Naive B cell (primary cell): ENCODE results near the gene PNLIPRP1. TPM values are rescaled to one million over a fixed set of nuclear protein-coding genes. Genes with fewer than 3 reads are reported as not detected.

Experiments
- ATAC-seq, 2 donors: fragments of 150-1000 bp; cut with Tn5 transposase; 2 replicates each; pipeline ENCODE4 v1.10.0; 2021; ENCODE audit warnings: low read depth in 2 of 2, mild to moderate bottlenecking in 2 of 2, moderate library complexity in 2 of 2
- DNase-seq: peaks from one replicate; pipeline ENCODE4 v3.0.0; 2022
- H3K27ac Mint-ChIP-seq, 6 donors: one replicate each; pipeline ENCODE4 v1.8.0; 2020 to 2022; ENCODE audit warnings: mild to moderate bottlenecking in 6 of 6, mixed read lengths in 6 of 6, moderate library complexity in 5 of 6, inconsistent platforms in 2 of 6
- H3K27me3 Mint-ChIP-seq, 3 donors: one replicate each; pipeline ENCODE4 v1.8.0; 2021 to 2022; ENCODE audit warnings: mixed read lengths in 3 of 3, mild to moderate bottlenecking in 1 of 3
- H3K36me3 Mint-ChIP-seq, 2 donors: one replicate each; pipeline ENCODE4 v1.8.0; 2020 to 2022; ENCODE audit warnings: mixed read lengths in 2 of 2, inconsistent platforms in 1 of 2, mild to moderate bottlenecking in 1 of 2
- H3K4me1 Mint-ChIP-seq, 3 donors: one replicate each; pipeline ENCODE4 v1.8.0; 2020 to 2022; ENCODE audit warnings: mixed read lengths in 3 of 3, inconsistent platforms in 1 of 3, mild to moderate bottlenecking in 1 of 3, moderate library complexity in 1 of 3
- H3K4me3 Mint-ChIP-seq, 8 donors: one replicate each; pipeline ENCODE4 v1.8.0; 2020 to 2022; ENCODE audit warnings: mild to moderate bottlenecking in 8 of 8, mixed read lengths in 8 of 8, moderate library complexity in 8 of 8, inconsistent platforms in 2 of 8
- H3K9me3 Mint-ChIP-seq, 7 donors: one replicate each; pipeline ENCODE4 v1.8.0; 2020 to 2022; ENCODE audit warnings: mixed read lengths in 7 of 7, mild to moderate bottlenecking in 5 of 7, inconsistent platforms in 2 of 7, moderate library complexity in 1 of 7
- polyA plus RNA-seq, 6 donors: library from polyadenylated mRNA; unstranded; fragments of 300-500 nt; fragmentation: Illumina TruSeq; gene quantifications; one replicate each; pipeline ENCODE4 v1.2.3, GENCODE V29; 2021; ENCODE audit warnings: low read depth in 6 of 6

Gene PNLIPRP1
- polyA plus RNA-seq, 6 donors from 2014 or later: not detected

DNA sequence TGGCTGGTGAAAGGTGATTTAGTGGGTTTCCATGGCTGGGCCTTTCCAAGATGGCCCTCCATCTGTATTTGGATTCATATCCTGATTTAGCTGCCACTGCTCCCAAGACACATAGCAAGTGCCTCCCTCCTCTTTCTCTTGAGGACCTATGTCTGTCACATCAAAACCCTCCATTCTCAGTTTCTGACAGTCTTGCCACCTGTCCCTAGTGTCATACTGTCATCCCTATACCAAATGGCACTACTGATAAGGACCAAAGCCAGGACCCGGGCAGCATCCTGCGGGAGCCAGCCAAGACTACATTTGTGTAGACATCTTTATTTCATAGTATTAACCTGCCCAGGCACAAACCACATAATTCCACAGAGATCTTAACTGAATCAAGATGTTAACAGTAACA lies 64.8 kb downstream of the PNLIPRP1 start:
- H3K27me3 Mint-ChIP-seq: peaks cover 0 to 10% (median 6%) of the 10 kb centered on the region in 3 donors
- H3K27ac Mint-ChIP-seq: no peak overlapping the region
- ATAC-seq: no peak
- H3K36me3 Mint-ChIP-seq: no peaks in the 10 kb centered on the region
- no peak overlapping the region for H3K4me3 Mint-ChIP-seq
- no peak for DNase-seq
- H3K4me1 Mint-ChIP-seq: no peaks in the 10 kb centered on the region
- H3K9me3 Mint-ChIP-seq: peaks cover 0 to 11% (median 6%) of the 10 kb centered on the region in 7 donors

- no peaks in the 10 kb centered on the region for H3K4me1 Mint-ChIP-seq
- H3K27ac Mint-ChIP-seq: no peak overlapping the region
- DNase-seq (no peak), ATAC-seq (no peak)
- H3K36me3 Mint-ChIP-seq: no peaks in the 10 kb centered on the region
- H3K9me3 Mint-ChIP-seq: peaks cover 0 to 7% (median 2%) of the 10 kb centered on the region in 7 donors
- peaks cover 0 to 10% (median 6%) of the 10 kb centered on the region in 3 donors for H3K27me3 Mint-ChIP-seq
- no peak overlapping the region for H3K4me3 Mint-ChIP-seq
Observed at GRCh38 chr10:116656044-116656443, 65.3 kb downstream of the PNLIPRP1 start.

- Mint-ChIP-seq H3K27me3 (peaks cover 0 to 10% (median 6%) of the 10 kb centered on the region in 3 donors), H3K36me3 (no peaks in the 10 kb centered on the region), H3K9me3 (no peaks in the 10 kb centered on the region), H3K4me3 (no peak overlapping the region), H3K4me1 (no peaks in the 10 kb centered on the region), H3K27ac (no peak overlapping the region)
- ATAC-seq: no peak
- DNase-seq: no peak
Observed at GRCh38 chr10:116657863-116658551, 67.2 kb downstream of the PNLIPRP1 start.

Other genes with a start within 250 kb of the PNLIPRP1 start
- gene PNLIPRP3, start 163.1 kb upstream of the PNLIPRP1 start, polyA plus RNA-seq: not detected
- not detected for gene PNLIP, start 45.0 kb upstream of the PNLIPRP1 start, polyA plus RNA-seq
- not detected for gene PNLIPRP2, start 30.0 kb downstream of the PNLIPRP1 start, polyA plus RNA-seq
- gene HSPA12A, start 151.6 kb downstream of the PNLIPRP1 start, polyA plus RNA-seq: 1 to 10 TPM in 1 of 6 donors, under 1 TPM in 3, not detected in 2; 0.29 to 2.2 (median 0.51) TPM